H1 (cell line): ENCODE data around the gene PC. TPM values are rescaled to one million over a fixed set of nuclear protein-coding genes. Genes with fewer than 3 reads are reported as not detected.
A peak's percentile ranks its signal among the peaks of the same experiment; 100 is the strongest.

ENCODE experiments used
- BACH1 ChIP-seq: IDR thresholded peaks from 2 replicates; pipeline ENCODE4 v1.6.1; 2012; ENCODE audit warnings: low read length, improper control_type of control experiment
- JUN ChIP-seq: IDR thresholded peaks from 2 replicates; pipeline ENCODE4 v1.6.1; 2011; ENCODE audit warnings: low read depth, mild to moderate bottlenecking, improper control_type of control experiment, low read length
- JUND ChIP-seq: IDR thresholded peaks from 2 replicates; pipeline ENCODE4 v1.6.1; 2011; ENCODE audit warnings: mild to moderate bottlenecking, improper control_type of control experiment, low read length
- NRF1 ChIP-seq: IDR thresholded peaks from 2 replicates; pipeline ENCODE4 v1.6.1; 2011; ENCODE audit warnings: mild to moderate bottlenecking, low read depth, low read length, improper control_type of control experiment
- RXRA ChIP-seq: IDR thresholded peaks from 2 replicates; pipeline ENCODE4 v1.6.1; 2011; ENCODE audit warnings: low read depth, mild to moderate bottlenecking, low read length, moderate library complexity; ENCODE audit not compliant: insufficient read depth
- SIN3A ChIP-seq, 2 experiments: IDR thresholded peaks in 1 of 2; conservative IDR thresholded peaks in 1 of 2; 2 replicates each; pipeline ENCODE4 v1.6.1; 2011 to 2012; ENCODE audit warnings: low read length in 2 of 2, improper control_type of control experiment in 1 of 2, low read depth in 1 of 2, mild to moderate bottlenecking in 1 of 2
- SUZ12 ChIP-seq: fragments of 200-600 bp; sonication (generic); IDR thresholded peaks from 2 replicates; pipeline ENCODE4 v1.6.1; 2012; ENCODE audit warnings: mild to moderate bottlenecking, inconsistent platforms, low read length, moderate library complexity, mixed read lengths
- TEAD4 ChIP-seq: IDR thresholded peaks from 2 replicates; pipeline ENCODE4 v1.6.1; 2012; ENCODE audit warnings: low read depth, low read length, inconsistent platforms, mixed read lengths
- YY1 ChIP-seq: IDR thresholded peaks from 2 replicates; pipeline ENCODE4 v1.6.1; 2011; ENCODE audit warnings: low read depth, mild to moderate bottlenecking, low read length
- polyA plus RNA-seq, 7 experiments: library from polyadenylated mRNA; depleted of rRNA in 3 of 7; stranded (reverse) in 5 of 7; unstranded in 2 of 7; fragments of >200 nt in 5 of 7; fragments of 200-250 nt in 2 of 7; gene quantifications; 1 replicate in 5 of 7; 2 replicates in 1 of 7; 4 replicates in 1 of 7; pipeline versions ENCODE4 v1.2.1 to v1.2.3, GENCODE V29; 2011 to 2013; ENCODE audit warnings: missing spikeins in 2 of 7, mixed read lengths in 2 of 7
- total RNA-seq: library from RNA; stranded (reverse); fragmentation: NEBNext Ultra II Directional; extraction: Animal tissue kit (Norgen Biotek cat#: 25700); gene quantifications from 2 replicates; pipeline ENCODE4 v1.2.1, GENCODE V29; 2021
- TF ChIP-seq, protein P1 (sequence below): IDR thresholded peaks from 2 replicates; pipeline ENCODE4 v1.6.1; 2011; ENCODE audit warnings: low read depth, mild to moderate bottlenecking, low read length; ENCODE audit not compliant: insufficient read depth
- TF ChIP-seq, protein P2 (sequence below), 3 experiments: IDR thresholded peaks; 1 replicate in 2 of 3; 2 replicates in 1 of 3; pipeline versions ENCODE4 v1.5.1 to v1.6.1; 2011; ENCODE audit warnings: low read length in 3 of 3, mild to moderate bottlenecking in 3 of 3, inconsistent platforms in 2 of 3, low read depth in 1 of 3, moderate library complexity in 1 of 3; ENCODE audit not compliant: insufficient read depth in 1 of 3; ENCODE audit errors: control extremely low read depth in 1 of 3
- TF ChIP-seq, protein P3 (sequence below): IDR thresholded peaks from 2 replicates; pipeline ENCODE4 v1.6.1; 2011; ENCODE audit warnings: low read length, improper control_type of control experiment
- TF ChIP-seq, protein P4 (sequence below): IDR thresholded peaks from 2 replicates; pipeline ENCODE4 v1.6.1; 2012; ENCODE audit warnings: low read length, inconsistent platforms

Gene PC
- total and polyA plus RNA-seq, 2 of the 8 experiments (the other 6 are each of a cell fraction or from before 2014, with no cell fraction given), result 11.5 to 27.5 TPM

- TF ChIP-seq, protein P1, sequence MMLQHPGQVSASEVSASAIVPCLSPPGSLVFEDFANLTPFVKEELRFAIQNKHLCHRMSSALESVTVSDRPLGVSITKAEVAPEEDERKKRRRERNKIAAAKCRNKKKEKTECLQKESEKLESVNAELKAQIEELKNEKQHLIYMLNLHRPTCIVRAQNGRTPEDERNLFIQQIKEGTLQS, result no peak
- TF ChIP-seq SUZ12 (no peak), NRF1 (no peak), YY1 (no peak), SIN3A (conservative IDR thresholded peaks at IDR 0.05 in 1 of 2, IDR thresholded peaks at IDR 0.05 in 1 of 2; ENCODE audit: low read depth in 1 of 2, low read length in 2 of 2) (0 out of 4 replicates have a peak, but pooled peaks of 1 of the 2 experiments have one; percentile 27), TEAD4 (no peak), RXRA (no peak), BACH1 (no peak), JUN (no peak), JUND (no peak)
- TF ChIP-seq, protein P2, sequence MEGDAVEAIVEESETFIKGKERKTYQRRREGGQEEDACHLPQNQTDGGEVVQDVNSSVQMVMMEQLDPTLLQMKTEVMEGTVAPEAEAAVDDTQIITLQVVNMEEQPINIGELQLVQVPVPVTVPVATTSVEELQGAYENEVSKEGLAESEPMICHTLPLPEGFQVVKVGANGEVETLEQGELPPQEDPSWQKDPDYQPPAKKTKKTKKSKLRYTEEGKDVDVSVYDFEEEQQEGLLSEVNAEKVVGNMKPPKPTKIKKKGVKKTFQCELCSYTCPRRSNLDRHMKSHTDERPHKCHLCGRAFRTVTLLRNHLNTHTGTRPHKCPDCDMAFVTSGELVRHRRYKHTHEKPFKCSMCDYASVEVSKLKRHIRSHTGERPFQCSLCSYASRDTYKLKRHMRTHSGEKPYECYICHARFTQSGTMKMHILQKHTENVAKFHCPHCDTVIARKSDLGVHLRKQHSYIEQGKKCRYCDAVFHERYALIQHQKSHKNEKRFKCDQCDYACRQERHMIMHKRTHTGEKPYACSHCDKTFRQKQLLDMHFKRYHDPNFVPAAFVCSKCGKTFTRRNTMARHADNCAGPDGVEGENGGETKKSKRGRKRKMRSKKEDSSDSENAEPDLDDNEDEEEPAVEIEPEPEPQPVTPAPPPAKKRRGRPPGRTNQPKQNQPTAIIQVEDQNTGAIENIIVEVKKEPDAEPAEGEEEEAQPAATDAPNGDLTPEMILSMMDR (IDR thresholded peaks at IDR 0.05; ENCODE audit: control extremely low read depth in 1 of 3, insufficient read depth in 1 of 3, low read depth in 1 of 3, low read length in 3 of 3), result no peak
- TF ChIP-seq, protein P3, sequence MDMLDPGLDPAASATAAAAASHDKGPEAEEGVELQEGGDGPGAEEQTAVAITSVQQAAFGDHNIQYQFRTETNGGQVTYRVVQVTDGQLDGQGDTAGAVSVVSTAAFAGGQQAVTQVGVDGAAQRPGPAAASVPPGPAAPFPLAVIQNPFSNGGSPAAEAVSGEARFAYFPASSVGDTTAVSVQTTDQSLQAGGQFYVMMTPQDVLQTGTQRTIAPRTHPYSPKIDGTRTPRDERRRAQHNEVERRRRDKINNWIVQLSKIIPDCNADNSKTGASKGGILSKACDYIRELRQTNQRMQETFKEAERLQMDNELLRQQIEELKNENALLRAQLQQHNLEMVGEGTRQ, result no peak
- TF ChIP-seq, protein P4, sequence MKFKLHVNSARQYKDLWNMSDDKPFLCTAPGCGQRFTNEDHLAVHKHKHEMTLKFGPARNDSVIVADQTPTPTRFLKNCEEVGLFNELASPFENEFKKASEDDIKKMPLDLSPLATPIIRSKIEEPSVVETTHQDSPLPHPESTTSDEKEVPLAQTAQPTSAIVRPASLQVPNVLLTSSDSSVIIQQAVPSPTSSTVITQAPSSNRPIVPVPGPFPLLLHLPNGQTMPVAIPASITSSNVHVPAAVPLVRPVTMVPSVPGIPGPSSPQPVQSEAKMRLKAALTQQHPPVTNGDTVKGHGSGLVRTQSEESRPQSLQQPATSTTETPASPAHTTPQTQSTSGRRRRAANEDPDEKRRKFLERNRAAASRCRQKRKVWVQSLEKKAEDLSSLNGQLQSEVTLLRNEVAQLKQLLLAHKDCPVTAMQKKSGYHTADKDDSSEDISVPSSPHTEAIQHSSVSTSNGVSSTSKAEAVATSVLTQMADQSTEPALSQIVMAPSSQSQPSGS, result no peak
Observed at GRCh38 chr11:66843776-66844495, 114.2 kb downstream of the PC start (continued).
